CD4-positive, alpha-beta T cell treated with Interleukin-10 for 1 hour (primary cell): ENCODE measurements around the gene TFRC.
"Not testable (repeated sequence)": the region's sequence is repeated elsewhere in the genome, so short reads cannot be mapped to it uniquely, and the experiment has no call there.

Source experiments
- DNase-seq: peaks from one replicate; pipeline ENCODE4 v3.0.0-alpha.2; 2020

The TFRC gene

GRCh38 chr3:196081002-196081833 lies 672 bp downstream of the TFRC start:
- DNase-seq, result peak; percentile 53

GRCh38 chr3:196080101-196080846 lies 1.6 kb downstream of the TFRC start:
- not testable (repeated sequence) for DNase-seq

- no peak for DNase-seq
Measured at GRCh38 chr3:196079682-196080081, 2.2 kb downstream of the TFRC start.

GRCh38 chr3:196075013-196075412 lies 6.9 kb downstream of the TFRC start:
- DNase-seq, result no peak

GRCh38 chr3:196073255-196073753 lies 8.6 kb downstream of the TFRC start:
- DNase-seq, result peak; percentile 86

GRCh38 chr3:196072313-196072712 lies 9.6 kb downstream of the TFRC start:
- no peak for DNase-seq

GRCh38 chr3:196068812-196069211 lies 13.1 kb downstream of the TFRC start:
- not testable (repeated sequence) for DNase-seq

GRCh38 chr3:196067439-196067838 lies 14.5 kb downstream of the TFRC start:
- DNase-seq, result no peak

GRCh38 chr3:196063971-196064370 lies 17.9 kb downstream of the TFRC start:
- no peak for DNase-seq

- DNase-seq, result no peak
Measured at GRCh38 chr3:196063456-196063855, 18.4 kb downstream of the TFRC start.

GRCh38 chr3:196063049-196063448 lies 18.8 kb downstream of the TFRC start:
- no peak for DNase-seq

GRCh38 chr3:196060834-196061233 lies 21.1 kb downstream of the TFRC start:
- no peak for DNase-seq

GRCh38 chr3:196057760-196058331 lies 24.0 kb downstream of the TFRC start:
- DNase-seq, result no peak

- not testable (repeated sequence) for DNase-seq
Measured at GRCh38 chr3:196056371-196056770, 25.5 kb downstream of the TFRC start.

GRCh38 chr3:196055683-196056270 lies 26.1 kb downstream of the TFRC start:
- no peak for DNase-seq

- no peak for DNase-seq
Measured at GRCh38 chr3:196055240-196055639, 26.6 kb downstream of the TFRC start.

- DNase-seq, result no peak
Measured at GRCh38 chr3:196054661-196055060, 27.2 kb downstream of the TFRC start.

- DNase-seq, result no peak
Measured at GRCh38 chr3:196053487-196053886, 28.4 kb downstream of the TFRC start.

GRCh38 chr3:196051282-196052076 lies 30.4 kb downstream of the TFRC start:
- DNase-seq, result no peak

- DNase-seq, result no peak
Measured at GRCh38 chr3:196050597-196050996, 31.3 kb downstream of the TFRC start.

GRCh38 chr3:196049653-196050052 lies 32.2 kb downstream of the TFRC start:
- no peak for DNase-seq

- no peak for DNase-seq
Measured at GRCh38 chr3:196048922-196049598, 32.8 kb downstream of the TFRC start.
